ENCODE results near the gene GOPC.

GOPC gene

GRCh38 chr6:117568247-117568646 lies 34.1 kb downstream of the GOPC start:
- no peak for TF ChIP-seq EGR1 (IDR thresholded peaks at IDR 0.05)

GRCh38 chr6:117564681-117565080 lies 37.6 kb downstream of the GOPC start:
- TF ChIP-seq NFIC (IDR thresholded peaks at IDR 0.05), result no peak
- TF ChIP-seq TCF12 (IDR thresholded peaks at IDR 0.05; ENCODE audit: low read depth), result no peak
- no peak for TF ChIP-seq RAD21 (IDR thresholded peaks at IDR 0.05; ENCODE audit: low read depth)
- TF ChIP-seq EP300 (IDR thresholded peaks at IDR 0.05; ENCODE audit: borderline replicate concordance), result no peak
- no peak for TF ChIP-seq ZBTB7A (IDR thresholded peaks at IDR 0.05; ENCODE audit: low read depth)
- no peak for TF ChIP-seq EGR1 (IDR thresholded peaks at IDR 0.05)
- no peak for TF ChIP-seq CEBPB (IDR thresholded peaks at IDR 0.05)
- no peak for TF ChIP-seq TEAD4 (IDR thresholded peaks at IDR 0.05)
- TF ChIP-seq REST (IDR thresholded peaks at IDR 0.05; ENCODE audit: low read depth), result no peak
- no peak for TF ChIP-seq CREB1 (IDR thresholded peaks at IDR 0.05; ENCODE audit: low read depth)
- no peak for TF ChIP-seq MAX (IDR thresholded peaks at IDR 0.05)
- TF ChIP-seq FOXM1 (IDR thresholded peaks at IDR 0.05; ENCODE audit: borderline replicate concordance, low read depth), result no peak
- no peak for TF ChIP-seq TAF1 (IDR thresholded peaks at IDR 0.05; ENCODE audit: low read depth)
- no peak for TF ChIP-seq YY1 (IDR thresholded peaks at IDR 0.05; ENCODE audit: low read depth)
- TF ChIP-seq USF1 (IDR thresholded peaks at IDR 0.05), result no peak

GRCh38 chr6:117561128-117561527 lies 41.2 kb downstream of the GOPC start:
- TF ChIP-seq REST (IDR thresholded peaks at IDR 0.05; ENCODE audit: low read depth) (no peak), EGR1 (IDR thresholded peaks at IDR 0.05) (no peak), USF1 (IDR thresholded peaks at IDR 0.05) (no peak), NFIC (IDR thresholded peaks at IDR 0.05) (no peak), MAX (IDR thresholded peaks at IDR 0.05) (no peak), CEBPB (IDR thresholded peaks at IDR 0.05) (no peak), TAF1 (IDR thresholded peaks at IDR 0.05; ENCODE audit: low read depth) (no peak), TEAD4 (IDR thresholded peaks at IDR 0.05) (no peak), EP300 (IDR thresholded peaks at IDR 0.05; ENCODE audit: borderline replicate concordance) (no peak), RAD21 (IDR thresholded peaks at IDR 0.05; ENCODE audit: low read depth) (no peak), CREB1 (IDR thresholded peaks at IDR 0.05; ENCODE audit: low read depth) (no peak), FOXM1 (IDR thresholded peaks at IDR 0.05; ENCODE audit: borderline replicate concordance, low read depth) (no peak), YY1 (IDR thresholded peaks at IDR 0.05; ENCODE audit: low read depth) (no peak), ZBTB7A (IDR thresholded peaks at IDR 0.05; ENCODE audit: low read depth) (no peak), TCF12 (IDR thresholded peaks at IDR 0.05; ENCODE audit: low read depth) (no peak)

GRCh38 chr6:117559299-117559698 lies 43.0 kb downstream of the GOPC start:
- TF ChIP-seq RAD21 (IDR thresholded peaks at IDR 0.05; ENCODE audit: low read depth) (no peak), REST (IDR thresholded peaks at IDR 0.05; ENCODE audit: low read depth) (no peak), NFIC (IDR thresholded peaks at IDR 0.05) (no peak), YY1 (IDR thresholded peaks at IDR 0.05; ENCODE audit: low read depth) (no peak), CREB1 (IDR thresholded peaks at IDR 0.05; ENCODE audit: low read depth) (no peak), USF1 (IDR thresholded peaks at IDR 0.05) (no peak), MAX (IDR thresholded peaks at IDR 0.05) (no peak), CEBPB (IDR thresholded peaks at IDR 0.05) (no peak), FOXM1 (IDR thresholded peaks at IDR 0.05; ENCODE audit: borderline replicate concordance, low read depth) (no peak), EP300 (IDR thresholded peaks at IDR 0.05; ENCODE audit: borderline replicate concordance) (no peak), TCF12 (IDR thresholded peaks at IDR 0.05; ENCODE audit: low read depth) (no peak), EGR1 (IDR thresholded peaks at IDR 0.05) (no peak), TEAD4 (IDR thresholded peaks at IDR 0.05) (no peak), TAF1 (IDR thresholded peaks at IDR 0.05; ENCODE audit: low read depth) (no peak), ZBTB7A (IDR thresholded peaks at IDR 0.05; ENCODE audit: low read depth) (no peak)
